Activated CD8-positive, alpha-beta T cell treated with anti-CD3 and anti-CD28 coated beads for 36 hours (primary cell): ENCODE data around the gene KCNQ1OT1. TPM values are rescaled to one million over a fixed set of nuclear protein-coding genes. Genes with fewer than 3 reads are reported as not detected.

ENCODE experiments used
- ATAC-seq: fragments of 200-7000 bp; cut with Tn5 transposase; one replicate; pipeline ENCODE4 v1.10.0; 2021; ENCODE audit warnings: mild to moderate bottlenecking, moderate library complexity
- CTCF ChIA-PET: fragments of 350-600 bp; sonication (Branson Sonifier 250); formaldehyde crosslinking; loops from one replicate; lab custom pipeline; 2021; ENCODE audit warnings: antibody characterized with exemption; lab: Charles Lee
- POLR2A ChIA-PET: fragments of 350-600 bp; sonication (Branson Sonifier 250); formaldehyde crosslinking; loops from one replicate; lab custom pipeline; 2021; ENCODE audit warnings: antibody characterized with exemption; lab: Charles Lee
- DNase-seq: peaks from one replicate; pipeline ENCODE4 v3.0.0-alpha.2; 2020
- H3K27ac Mint-ChIP-seq: one replicate; pipeline ENCODE4 v1.8.0; 2021; ENCODE audit warnings: mild to moderate bottlenecking, mixed read lengths
- H3K27me3 Mint-ChIP-seq: one replicate; pipeline ENCODE4 v1.8.0; 2021; ENCODE audit warnings: mixed read lengths
- H3K36me3 Mint-ChIP-seq: one replicate; pipeline ENCODE4 v1.8.0; 2021; ENCODE audit warnings: low read depth, mixed read lengths
- H3K4me1 Mint-ChIP-seq: one replicate; pipeline ENCODE4 v1.8.0; 2021; ENCODE audit warnings: low read depth, mixed read lengths
- H3K4me3 Mint-ChIP-seq: one replicate; pipeline ENCODE4 v1.8.0; 2021; ENCODE audit warnings: mild to moderate bottlenecking, moderate library complexity, mixed read lengths
- H3K9me3 Mint-ChIP-seq: one replicate; pipeline ENCODE4 v1.8.0; 2021; ENCODE audit warnings: mixed read lengths
- intact Hi-C: fragments of 100-400 bp; cut with micrococcal nuclease; formaldehyde crosslinking; loops from one replicate; pipeline ENCODE4 v1.10.0; 2022
- total RNA-seq, 2 experiments: library from RNA; stranded (reverse); gene quantifications; one replicate each; pipeline ENCODE4 v1.2.3, GENCODE V29; 2021
- TF ChIP-seq, protein P1 (sequence below): fragments of 200-600 bp; IDR thresholded peaks from one replicate; pipeline ENCODE4 v1.8.0; 2022; ENCODE audit warnings: antibody characterized with exemption, mild to moderate bottlenecking

The KCNQ1OT1 gene
- total RNA-seq, 2 experiments from 2014 or later, result 0.22 to 0.23 TPM

DNA sequence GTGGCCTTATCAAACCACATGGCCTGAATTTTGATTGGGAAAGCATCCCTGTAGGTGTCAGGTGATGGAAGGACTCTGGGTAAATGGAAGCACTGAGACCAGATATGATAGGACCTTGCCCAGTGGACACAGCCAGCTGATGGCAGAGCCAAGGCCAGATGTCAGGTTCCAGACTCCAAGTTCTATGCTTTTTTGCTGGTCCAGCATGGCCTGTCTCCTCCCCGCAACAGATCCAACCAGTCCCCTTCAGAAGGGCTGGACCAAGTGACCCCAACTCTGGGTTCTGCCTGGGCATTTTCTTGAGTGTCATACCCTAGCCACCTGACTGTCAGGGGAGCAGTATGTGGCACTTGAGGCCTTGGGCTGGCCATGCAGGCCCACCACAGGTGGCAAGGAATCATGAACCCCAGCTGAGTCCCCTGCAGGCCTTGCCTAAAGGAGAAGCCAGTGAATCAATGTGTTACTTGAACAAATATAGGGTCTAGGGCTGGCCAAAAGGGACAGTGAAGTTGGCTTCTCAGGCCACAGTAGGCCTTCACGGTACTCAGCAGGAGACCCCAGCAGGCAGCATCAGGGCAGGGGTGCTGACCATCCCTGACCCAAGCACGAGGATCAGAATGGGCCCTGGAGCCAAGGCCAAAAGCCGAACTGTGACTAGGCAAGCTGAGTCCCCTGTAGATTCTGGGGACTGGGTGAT lies 27.1 kb downstream of the KCNQ1OT1 start:
- intact Hi-C loops, result no loop called here
- no peak for ATAC-seq
- Mint-ChIP-seq H3K36me3 (no peaks in the 10 kb centered on the region), H3K27ac (no peak overlapping the region), H3K4me1 (peaks cover 2% of the 10 kb centered on the region), H3K27me3 (no peaks in the 10 kb centered on the region), H3K4me3 (no peak overlapping the region), H3K9me3 (no peaks in the 10 kb centered on the region)
- ChIA-PET CTCF (no interaction called here), POLR2A (interaction anchor here (1.4 kb wide), 1 partner anchor 156 kb away, joined by 3 read pairs; no protein-coding TSS in a partner anchor)
- DNase-seq, result no peak
- TF ChIP-seq, protein P1, sequence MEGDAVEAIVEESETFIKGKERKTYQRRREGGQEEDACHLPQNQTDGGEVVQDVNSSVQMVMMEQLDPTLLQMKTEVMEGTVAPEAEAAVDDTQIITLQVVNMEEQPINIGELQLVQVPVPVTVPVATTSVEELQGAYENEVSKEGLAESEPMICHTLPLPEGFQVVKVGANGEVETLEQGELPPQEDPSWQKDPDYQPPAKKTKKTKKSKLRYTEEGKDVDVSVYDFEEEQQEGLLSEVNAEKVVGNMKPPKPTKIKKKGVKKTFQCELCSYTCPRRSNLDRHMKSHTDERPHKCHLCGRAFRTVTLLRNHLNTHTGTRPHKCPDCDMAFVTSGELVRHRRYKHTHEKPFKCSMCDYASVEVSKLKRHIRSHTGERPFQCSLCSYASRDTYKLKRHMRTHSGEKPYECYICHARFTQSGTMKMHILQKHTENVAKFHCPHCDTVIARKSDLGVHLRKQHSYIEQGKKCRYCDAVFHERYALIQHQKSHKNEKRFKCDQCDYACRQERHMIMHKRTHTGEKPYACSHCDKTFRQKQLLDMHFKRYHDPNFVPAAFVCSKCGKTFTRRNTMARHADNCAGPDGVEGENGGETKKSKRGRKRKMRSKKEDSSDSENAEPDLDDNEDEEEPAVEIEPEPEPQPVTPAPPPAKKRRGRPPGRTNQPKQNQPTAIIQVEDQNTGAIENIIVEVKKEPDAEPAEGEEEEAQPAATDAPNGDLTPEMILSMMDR, result no peak

DNA sequence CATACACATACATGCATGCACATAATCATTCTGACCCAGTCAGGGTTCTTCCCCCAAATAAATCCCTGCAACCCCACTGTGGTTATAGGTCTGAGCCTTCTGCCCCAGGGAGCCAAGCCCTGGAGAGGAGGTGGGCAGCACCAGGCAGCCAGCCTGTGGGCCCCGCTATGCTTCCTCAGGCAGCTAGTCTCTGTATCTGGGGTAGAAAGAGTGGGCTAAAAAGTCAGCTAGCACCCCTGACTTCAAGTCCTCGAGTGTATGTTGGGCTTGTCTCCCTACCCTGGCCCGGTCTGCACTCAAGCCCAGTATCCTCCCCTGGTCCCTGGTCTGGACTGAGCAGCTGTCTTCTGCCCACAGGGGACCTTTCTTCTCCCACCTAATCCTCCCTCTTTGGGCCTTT lies 28.0 kb downstream of the KCNQ1OT1 start:
- Mint-ChIP-seq H3K4me3 (no peak overlapping the region), H3K27me3 (no peaks in the 10 kb centered on the region), H3K9me3 (no peaks in the 10 kb centered on the region), H3K36me3 (no peaks in the 10 kb centered on the region), H3K4me1 (peaks cover 2% of the 10 kb centered on the region), H3K27ac (no peak overlapping the region)
- no peak for DNase-seq
- no peak for ATAC-seq
- POLR2A ChIA-PET, result interaction anchor here (1.4 kb wide), 1 partner anchor 157 kb away, joined by 3 read pairs; no protein-coding TSS in a partner anchor
- TF ChIP-seq, protein P1, result no peak
- intact Hi-C loops, result no loop called here
- CTCF ChIA-PET, result no interaction called here

DNA sequence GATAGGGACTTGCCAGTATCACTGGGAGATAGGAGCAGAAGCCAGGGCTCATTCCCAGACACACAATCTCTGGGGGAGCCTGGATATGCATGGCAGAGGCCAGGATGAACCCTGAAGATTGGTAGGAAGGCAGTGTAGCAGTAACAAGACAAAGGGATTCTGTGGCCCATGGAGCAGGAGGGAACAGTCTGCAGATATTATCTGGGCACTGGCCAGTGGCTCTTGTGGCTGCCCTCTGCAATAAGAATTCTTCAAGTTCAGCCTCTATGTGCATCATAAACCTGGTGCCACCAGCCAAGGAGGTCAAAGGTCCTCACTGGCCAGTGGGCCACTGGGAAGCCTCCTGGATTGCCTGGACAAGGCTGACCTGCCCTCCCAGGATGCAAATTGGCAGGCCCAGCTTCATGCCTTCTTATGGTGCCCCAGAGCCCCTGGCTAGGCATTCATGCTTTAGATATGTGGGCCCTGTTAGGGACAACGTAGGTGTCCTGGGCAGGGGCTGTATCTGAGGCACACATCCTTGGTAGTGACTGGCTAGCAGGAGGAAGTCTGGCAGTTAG lies 29.2 kb downstream of the KCNQ1OT1 start:
- Mint-ChIP-seq H3K27me3 (no peaks in the 10 kb centered on the region), H3K9me3 (no peaks in the 10 kb centered on the region), H3K36me3 (no peaks in the 10 kb centered on the region), H3K27ac (no peak overlapping the region), H3K4me3 (no peak overlapping the region), H3K4me1 (peaks cover 2% of the 10 kb centered on the region)
- TF ChIP-seq, protein P1, result no peak
- POLR2A ChIA-PET, result no interaction called here
- ATAC-seq (no peak), DNase-seq (no peak)
- CTCF ChIA-PET, result no interaction called here
- intact Hi-C loops, result no loop called here

DNA sequence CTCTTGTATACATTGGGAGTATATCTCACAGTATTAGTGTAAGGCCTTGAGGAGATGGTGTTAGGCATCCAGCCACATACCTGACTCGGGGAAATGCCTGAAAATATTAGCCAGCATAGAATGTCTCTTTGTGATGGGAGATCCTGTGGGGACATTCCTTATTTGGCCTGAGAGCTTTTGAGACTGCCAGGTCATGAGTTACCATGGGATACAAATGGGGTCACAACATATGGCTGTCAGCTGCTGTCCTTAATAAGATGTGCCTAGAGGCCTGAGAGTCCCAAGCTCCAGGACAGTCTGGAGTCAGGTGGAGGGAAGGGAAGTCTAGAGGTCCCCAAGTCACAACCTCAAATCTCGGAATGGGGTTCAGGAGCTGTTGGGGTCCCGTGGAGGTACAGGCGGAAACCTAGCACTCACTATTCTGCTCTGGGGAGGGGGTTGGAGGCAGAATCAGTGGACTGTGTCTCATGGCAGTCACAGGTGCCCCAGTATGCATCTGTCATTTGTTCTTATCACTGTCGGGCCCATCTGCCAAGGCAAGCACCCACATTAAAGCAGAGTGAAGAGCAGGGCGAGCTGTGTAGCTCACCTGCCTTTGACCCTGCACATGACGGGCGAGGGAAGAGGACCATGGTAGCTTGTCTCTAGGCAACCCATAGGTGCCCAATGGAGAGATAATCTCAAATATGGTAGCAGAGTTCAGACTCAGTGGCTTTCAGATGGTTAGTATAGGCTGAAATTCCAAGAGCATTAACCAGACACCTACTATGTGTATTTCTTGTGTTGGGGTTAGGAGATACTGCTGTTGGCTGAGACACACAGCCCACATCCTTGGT lies 29.9 kb downstream of the KCNQ1OT1 start:
- DNase-seq (no peak), ATAC-seq (no peak)
- H3K4me1 Mint-ChIP-seq, result peaks cover 2% of the 10 kb centered on the region
- no peaks in the 10 kb centered on the region for H3K9me3 Mint-ChIP-seq
- no peaks in the 10 kb centered on the region for H3K36me3 Mint-ChIP-seq
- TF ChIP-seq, protein P1, result no peak
- CTCF ChIA-PET, result interaction anchor here (1.4 kb wide), 1 partner anchor 137 kb away, joined by 4 read pairs; no protein-coding TSS in a partner anchor
- no peak overlapping the region for H3K4me3 Mint-ChIP-seq
- POLR2A ChIA-PET, result no interaction called here
- no peak overlapping the region for H3K27ac Mint-ChIP-seq
- intact Hi-C loops, result no loop called here
- H3K27me3 Mint-ChIP-seq, result no peaks in the 10 kb centered on the region
